M059J (cell line): ENCODE results near the gene GLG1. TPM values are rescaled to one million over a fixed set of nuclear protein-coding genes. Genes with fewer than 3 reads are reported as not detected.

Experiments
- DNase-seq: peaks from one replicate; pipeline ENCODE4 v3.0.0-alpha.2; 2012; ENCODE audit warnings: low read depth
- total RNA-seq: library from RNA; depleted of rRNA; stranded (reverse); fragments of >200 nt; shearing (Covaris generic); gene quantifications from 2 replicates; pipeline ENCODE4 v1.2.3, GENCODE V29; 2014

GLG1 gene
- total RNA-seq, 1 experiment from 2014 or later, result 113 TPM

DNA sequence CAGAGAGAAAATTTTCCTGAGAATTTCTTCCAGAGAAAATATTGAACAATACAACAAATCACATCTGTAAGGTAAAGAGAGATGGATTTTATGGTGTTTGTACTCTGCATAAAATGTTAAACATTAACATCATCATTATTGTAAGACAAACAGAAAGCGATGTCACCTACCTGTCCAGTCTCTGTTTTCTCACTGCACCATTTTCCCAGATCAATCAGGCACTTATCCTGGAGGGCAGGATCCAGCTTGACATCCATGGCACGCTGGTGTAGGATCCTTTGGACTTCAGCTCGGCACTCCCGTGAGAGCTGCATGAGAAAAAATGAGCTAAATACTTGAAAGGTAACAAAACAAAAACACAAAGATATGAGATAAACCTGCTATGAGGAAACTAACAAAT is 129.7 kb downstream of the GLG1 start:
- DNase-seq, result no peak

DNA sequence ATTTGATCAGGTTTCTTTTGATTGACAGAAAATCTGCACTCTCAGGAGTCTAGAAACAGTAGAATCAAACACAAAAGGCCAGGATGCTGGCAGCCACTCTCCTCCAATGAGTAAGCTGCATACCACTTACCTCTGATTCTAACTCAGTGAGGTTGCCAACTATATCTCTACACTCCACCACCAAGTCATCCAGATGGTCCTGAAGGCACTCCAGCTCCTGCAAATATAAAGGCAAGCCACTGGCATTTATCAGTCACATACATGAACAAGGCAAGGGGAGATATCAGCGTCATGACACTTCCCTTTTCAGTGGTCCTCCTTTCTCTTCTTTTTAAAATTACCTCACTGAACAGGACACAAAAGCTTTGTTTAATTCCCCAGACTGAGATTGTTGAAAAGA is 132.5 kb downstream of the GLG1 start:
- no peak for DNase-seq

DNA sequence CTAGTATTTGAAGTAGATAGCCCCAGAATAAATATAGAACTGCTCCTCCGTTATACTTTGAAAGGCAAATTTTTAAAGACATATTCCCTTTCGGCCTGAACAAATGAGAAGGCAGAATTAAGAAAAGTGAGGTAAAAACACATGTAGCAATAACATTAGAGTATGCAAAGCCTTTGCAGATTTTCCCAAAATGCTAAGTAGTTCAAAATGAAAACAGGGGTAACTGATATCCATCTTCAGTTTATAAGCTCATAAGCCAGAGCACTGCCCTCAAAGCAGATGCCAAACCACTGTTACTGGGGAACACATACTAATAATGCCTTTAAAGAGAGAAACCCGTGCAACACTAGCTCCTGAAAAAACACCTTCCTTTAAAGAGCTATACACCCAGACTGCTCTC is 134.4 kb downstream of the GLG1 start:
- DNase-seq, result no peak

DNA sequence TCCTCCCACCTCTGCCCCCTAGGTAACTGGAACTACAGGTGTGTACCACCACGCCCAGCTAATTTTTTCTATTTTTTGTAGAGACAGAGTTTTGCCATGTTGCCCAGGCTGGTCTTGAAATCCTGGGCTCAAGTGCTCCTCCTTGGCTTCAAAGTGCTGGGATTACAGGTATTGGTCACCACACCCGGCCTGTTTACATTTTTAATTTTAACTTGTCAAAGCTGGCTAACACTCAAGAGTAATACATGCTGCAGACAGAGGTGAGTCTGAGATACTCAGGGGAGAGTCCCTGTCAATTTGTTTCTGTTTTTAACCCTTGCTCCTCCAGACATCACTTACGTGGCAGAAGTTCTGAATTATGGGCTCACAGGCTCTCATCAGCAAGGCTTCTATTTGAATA is 134.9 kb downstream of the GLG1 start:
- DNase-seq, result no peak

DNA sequence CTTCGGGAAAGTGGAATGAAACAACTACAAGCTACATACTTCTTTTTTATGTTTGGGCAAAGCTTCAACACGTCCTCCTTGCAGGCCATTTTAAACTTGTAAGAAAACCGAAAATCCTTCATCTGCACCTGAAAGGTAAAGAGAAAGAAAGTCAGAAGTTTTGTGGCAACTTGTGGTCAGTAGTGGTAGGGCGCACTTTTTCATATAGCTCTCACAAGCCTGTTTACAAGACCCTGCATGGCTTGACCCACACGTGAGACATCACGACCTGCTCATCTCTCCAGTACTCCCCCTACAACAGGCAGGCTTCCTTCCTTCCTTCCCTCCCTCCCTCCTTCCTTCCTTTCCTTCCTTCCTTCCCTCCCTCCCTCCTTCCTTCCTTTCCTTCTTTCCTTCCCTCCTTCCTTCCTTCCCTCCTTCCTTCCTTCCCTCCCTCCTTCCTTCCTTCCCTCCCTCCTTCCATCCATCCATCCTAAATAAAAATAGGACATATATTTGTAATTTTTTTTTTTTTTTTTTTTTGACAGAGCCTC is 136.9 kb downstream of the GLG1 start:
- DNase-seq, result no peak

DNA sequence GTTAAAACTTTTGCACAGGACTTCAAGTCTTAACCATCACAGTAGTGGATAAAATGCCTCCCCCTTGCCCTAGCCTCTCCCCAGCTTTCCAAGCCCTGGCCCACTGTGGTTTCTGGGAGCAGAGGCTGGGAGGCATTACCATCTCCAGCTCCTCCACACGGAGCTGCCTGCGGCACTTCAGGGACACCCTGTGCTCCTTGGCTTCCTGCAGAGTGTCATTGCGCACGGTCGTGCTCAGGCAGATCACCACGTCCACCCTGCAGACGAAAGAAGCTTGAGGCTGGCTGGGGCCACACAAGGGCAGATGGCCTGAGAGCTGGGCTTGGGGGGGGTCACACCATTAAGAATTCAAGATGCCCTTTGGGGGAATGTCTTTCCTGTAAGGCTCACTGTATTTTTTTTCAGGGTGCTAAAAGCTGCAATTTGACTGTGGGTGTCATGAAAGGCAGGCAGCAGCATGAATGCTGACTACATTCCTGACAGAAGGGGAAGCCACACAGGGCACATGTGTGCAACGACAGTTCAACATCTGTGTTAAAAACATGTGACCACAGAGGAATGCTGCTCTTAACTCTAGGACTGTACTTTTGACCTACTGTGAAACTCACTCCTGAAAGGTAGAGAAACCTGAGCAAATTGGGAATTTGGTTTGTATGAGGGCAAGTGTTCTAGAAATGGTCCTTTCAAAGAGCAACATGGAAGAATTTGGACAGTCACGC is 137.9 kb downstream of the GLG1 start:
- DNase-seq, result no peak

DNA sequence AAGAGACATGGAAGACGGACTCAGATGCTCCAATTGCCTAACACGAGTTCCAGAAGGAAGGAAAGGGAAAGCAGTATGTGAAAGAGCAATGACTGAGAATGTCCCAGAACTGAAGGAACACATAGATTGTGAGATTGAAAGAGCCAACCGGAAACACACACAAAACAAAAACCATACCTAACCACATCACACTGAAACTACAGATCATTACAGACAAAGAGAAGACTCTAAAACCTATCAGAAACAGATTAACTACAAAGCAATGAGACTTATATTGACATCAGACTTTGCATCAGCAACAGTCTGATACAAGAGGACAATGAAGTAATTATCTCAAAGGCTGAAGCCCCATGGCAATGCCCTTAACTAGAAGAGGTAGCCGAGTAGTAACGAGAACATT is 140.0 kb downstream of the GLG1 start:
- no peak for DNase-seq

DNA sequence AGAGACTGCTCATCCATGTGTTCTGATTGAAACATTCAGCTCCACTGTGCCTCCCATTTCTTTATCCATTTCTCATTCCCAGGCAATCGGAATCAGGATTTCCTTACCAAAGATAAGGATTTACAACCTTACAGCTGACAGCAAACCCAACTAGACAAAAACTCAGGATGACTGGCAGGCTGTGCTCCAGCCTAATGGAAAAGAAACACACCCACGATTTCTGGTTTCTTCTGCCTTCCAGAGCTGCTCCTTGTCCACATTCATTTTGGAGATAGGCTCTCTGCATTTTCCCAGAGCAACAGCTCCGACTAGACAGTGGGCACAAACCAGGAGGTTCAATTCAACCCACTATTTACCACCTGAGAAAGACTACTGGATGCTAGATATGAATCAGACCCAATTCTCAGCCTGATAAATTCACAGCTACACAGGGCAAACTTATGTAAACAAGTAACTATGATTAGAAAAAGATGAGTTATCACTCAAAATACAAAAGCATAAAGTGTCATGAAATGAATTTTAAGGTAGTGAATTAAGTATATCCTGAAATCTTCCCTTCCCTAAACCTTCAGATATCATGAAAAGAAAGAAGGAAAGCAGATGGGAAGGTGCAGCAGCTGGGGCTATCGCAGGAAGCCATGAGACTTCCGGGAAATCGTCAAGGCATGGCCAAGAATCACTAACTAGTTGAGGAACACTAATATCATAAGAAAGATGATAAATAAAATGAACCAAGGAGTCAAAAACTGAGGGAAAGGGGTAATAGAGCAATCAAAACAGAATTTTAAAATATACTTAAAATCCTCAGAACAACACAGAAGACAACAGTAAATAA is 140.8 kb downstream of the GLG1 start:
- DNase-seq, result no peak

DNA sequence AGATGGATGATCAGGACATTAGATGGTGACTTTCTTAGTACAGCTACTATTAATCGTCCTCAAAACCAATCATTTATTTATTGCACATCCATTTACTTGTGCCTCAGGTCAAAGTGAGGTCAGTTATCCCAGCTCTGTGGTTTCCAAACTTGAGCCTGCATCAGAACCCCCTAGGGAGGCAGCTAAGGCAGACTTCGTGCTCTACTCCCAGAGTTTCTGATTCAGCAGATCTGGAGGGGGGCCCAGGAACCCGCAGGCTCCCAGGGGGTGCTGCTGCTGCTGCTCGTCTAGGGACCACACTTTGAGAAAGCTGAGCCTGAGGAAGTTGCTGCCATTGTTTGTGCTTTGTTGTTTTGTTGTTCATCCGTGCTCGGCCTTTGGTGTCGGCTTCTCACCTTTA is 141.6 kb downstream of the GLG1 start:
- no peak for DNase-seq

DNA sequence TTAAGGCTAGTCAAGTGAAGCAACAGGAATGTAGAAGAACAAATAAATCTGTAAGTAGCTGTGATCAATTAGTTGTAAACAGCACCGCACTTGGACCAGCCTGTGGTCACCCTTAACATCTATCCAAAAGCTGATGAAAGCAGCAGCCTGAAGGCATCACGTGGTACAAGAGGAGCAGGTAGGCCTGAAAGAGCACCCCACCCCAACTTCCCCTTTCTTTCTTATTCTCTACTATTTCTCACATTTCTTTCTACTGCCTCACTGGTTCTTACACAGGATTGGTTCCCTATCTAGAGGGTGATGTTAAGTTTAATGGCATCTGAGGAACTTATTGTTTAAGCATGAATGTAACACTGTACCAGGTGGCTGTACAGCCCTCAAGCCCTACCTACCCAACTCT is 143.0 kb downstream of the GLG1 start:
- DNase-seq, result no peak

DNA sequence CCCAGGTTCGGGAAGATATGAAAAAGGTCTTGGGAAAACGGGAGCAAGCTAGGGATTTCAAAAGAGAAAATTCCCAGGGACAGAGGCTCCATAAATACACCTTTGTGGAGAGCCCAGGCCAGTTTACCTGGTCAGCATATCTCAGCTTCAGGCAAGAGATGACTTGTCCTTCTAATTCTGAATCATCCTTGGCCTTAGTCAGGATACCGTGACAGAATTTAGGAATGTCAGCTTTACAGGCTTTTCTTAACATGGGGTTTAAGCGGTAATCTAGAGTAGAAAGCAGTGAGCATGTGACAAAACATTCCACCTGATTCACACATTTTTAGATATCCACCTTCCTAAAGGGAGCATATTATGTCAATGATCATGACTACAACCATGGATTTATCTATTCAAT is 144.6 kb downstream of the GLG1 start:
- DNase-seq, result peak; percentile 55

DNA sequence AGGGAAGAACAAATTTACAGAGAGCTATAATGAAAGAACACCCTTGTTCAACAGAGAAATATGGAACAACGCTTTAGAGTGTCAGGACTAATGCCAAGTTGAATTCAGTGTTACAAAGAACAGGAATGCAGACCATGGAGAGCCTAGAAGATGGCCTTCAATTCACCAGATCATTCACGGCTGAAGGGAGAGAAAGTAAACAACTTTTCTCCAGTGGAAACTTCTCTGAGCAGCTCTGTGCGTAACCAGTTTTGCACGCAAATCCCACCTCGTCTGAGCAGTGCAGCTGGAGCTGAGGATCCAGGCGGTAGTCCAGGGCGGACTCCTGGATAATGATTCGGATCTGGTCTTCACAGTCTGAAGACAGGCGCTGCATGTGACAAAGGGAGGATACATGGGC is 145.1 kb downstream of the GLG1 start:
- no peak for DNase-seq

DNA sequence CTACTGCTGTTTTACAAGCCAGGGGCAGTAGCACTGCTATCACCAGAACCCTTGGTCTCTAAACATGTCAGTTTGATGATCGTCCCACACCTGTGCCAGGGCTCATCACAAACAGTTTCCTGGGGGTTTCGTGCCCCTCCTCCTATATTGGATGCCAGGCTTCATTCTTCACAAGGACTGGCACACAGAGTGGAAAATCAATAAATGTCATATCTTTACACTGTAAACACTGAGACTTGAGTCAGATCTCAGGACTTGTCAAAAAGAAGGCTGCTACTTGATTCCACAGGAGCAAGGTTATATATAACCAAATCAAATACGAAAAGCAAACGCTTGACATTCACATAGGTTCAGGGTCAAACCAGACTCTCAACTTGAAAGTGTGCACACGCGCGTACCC is 146.4 kb downstream of the GLG1 start:
- no peak for DNase-seq

DNA sequence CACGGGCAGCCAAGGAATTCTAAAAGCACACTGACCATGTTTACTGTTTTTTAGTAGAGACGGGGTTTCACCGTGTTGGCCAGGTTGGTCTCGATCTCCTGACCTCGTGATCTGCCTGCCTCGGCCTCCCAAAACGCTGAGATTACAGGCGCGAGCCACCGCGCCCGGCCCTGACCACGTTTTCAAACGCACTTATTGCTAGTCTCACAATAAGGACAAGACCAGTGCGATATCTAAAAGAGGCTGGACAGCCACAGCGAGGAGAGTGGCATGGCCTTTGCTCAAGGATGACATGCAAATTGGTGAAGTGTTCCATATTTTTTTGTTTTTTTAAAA is 150.7 kb downstream of the GLG1 start:
- no peak for DNase-seq

DNA sequence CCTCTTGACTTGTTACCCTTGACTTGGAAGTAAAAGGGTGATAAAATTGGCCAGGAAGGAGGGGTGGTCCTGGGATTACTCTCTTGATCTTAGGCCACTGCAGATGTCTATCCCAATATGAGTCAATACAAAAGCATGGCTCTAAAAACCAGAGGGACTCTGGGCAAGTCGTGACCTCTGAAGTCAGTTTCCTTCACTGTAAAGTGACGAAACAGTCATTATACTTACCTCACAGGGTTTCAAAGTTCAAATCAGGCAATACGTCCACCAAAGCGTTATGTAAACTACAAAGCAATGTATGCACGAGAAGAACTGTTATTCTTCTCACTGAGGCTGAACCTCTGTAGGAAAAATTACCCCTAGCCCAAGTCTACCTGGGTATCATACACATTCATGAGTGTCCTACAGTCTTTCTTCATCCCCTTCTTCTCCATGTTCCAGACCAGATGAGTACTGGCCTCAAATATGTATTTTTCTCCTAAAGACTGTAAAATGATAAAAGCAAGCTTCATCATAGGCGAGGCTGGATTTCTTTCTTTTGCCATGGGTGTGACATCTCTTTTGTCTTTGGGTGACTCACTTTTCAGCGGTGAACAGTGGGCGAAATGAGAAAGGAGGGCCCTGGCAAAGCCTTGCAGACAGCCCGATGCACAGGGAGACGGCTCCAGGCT is 151.2 kb downstream of the GLG1 start:
- DNase-seq, result peak; percentile 71

DNA sequence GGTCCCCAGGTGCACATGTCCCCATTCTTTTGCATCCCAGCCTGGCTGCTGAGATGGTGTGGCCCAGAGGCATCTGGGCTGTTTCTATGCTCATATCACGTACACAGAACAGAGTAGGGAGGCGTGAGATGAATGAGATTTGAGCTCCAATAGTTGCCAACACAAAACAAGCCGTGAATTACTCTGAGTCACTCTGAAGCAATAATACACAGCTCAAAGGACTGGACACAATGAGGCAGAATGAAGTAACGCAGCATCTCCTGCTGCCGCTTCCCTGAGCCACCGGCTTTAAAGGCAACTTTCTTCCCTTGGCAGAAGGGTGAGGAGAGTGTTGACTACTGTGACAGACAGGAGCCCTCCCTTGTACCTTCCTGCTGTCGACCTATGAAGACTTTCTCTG is 151.7 kb downstream of the GLG1 start:
- DNase-seq, result peak; percentile 75

DNA sequence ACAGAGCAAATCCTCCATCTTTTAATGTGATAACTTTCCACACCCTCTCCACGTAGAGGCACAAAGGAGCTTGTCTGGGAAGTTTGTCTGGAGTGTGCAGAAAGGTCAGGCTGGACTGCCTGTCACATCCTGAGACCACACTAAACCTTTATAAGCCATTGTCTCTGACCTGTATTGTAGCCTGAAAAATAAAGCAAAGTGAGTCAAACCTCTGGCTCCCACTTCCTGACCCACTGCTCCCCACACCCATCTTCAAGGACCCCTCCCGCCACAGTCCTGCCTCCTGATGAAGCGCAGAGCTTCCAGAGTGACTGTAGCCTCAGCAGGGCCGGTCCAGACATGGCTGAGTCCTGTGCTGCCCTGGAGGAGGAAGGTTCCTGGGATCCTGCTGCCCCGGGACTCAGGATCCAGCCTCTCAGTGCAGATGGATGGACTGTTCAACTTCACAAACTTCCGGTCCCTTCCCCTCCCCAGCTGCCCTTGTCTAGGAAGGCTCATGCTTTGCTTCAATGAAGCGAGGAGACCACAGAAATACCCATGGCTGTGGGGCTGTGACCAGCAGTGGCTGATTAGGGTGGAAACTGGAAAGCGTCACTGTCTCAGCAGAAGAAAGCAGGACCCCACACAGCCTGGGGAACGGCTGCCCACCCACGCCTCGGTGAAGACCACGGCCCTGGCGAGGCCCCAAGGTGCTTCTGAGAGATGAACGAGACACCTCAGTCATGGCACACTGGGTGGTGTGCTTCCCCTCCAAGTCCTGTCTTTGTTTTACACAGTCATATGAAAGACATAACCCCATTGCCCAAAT is 154.8 kb downstream of the GLG1 start:
- no peak for DNase-seq

DNA sequence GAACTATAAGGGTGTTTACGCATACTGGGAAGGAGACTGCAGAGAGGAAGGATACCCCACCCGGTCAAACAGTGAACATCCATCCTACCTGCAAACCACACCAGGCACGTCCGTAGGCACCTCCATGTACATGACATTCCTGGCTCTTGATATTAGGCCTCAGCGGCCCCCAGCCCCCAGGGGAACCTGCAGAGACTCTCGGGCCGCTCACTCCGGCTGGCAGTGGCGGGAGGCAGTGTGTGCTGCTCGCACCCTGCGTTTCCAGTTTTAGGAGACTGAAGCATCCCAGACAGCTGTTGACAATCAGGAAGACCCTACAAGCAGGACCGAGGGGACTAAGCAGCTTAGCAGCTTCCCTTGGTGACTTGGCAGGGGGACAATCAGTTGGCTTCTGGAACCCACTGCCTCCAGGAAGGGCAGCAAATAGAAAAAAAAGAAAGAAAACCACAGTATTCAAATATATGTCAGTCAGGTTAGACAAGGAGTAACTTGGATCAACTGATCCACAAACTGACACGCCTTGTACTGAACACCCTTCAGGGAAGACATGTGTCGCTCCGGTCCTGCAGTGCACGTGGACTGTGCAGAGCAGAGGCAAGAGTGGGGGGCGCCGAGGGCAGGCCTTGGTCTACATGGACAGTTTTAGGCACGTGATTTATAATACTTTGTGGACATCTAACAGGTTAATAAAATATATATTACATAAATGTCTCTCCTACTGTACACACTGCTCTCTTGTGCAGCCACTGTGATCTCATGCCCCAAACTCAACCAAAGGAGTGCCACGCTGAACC is 155.8 kb downstream of the GLG1 start:
- no peak for DNase-seq

DNA sequence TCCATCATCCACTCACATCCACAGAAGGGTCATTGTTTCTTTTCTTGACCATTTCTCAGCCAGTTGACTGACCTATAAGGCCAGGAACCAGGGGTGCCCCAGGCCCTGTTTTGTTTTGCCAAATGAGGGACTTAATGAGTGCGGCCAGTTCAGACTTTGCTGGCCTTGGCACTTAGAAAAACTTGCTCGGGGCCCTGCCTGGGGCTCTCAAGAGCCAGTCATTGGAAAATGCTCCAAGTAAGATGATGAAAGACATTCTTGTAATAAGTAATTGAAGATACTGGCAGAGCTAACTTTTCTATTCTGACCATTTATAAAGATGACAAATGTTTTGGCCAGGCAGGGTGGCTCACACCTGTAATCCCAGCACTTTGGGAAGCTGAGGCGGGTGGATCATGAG is 156.7 kb downstream of the GLG1 start:
- peak; percentile 26 for DNase-seq

DNA sequence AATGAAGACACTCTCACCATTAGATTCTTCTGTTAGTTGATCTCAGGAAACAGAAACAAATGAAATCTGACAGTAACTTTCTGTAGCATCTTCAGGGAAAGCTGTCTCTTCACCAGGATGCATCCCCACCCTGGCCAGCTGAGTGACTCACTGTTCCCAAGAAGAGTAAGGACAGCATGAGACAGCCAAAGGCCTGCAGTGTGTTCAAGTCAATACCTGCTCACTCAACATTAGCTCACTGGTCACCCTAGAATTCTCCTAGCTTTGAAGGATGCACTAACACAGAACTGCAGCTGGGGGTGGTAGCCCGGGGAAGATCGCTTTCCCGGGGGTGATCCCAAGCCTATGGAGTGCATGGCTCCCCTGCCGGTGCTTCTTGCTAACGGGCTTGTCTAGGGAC is 157.4 kb downstream of the GLG1 start:
- DNase-seq, result peak; percentile 85

DNA sequence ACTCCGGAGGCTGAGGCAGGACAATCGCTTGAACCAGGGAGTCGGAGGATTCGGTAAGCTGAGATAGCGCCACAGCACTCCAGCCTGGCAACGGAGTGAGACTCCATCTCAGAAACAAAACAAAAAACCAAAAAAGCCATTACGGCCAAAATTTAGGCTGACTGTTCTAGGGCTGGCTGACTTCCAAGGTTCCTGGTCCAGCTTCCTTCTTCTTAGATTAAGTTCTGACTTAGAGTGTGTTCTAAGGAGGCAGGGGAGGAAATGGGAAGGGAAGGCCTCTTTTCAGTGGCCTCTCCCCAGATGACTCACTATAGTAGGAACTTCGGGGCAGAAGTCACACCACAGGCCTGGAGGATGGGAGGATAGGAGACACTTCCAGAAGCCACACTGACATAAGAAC is 157.9 kb downstream of the GLG1 start:
- peak; percentile 96 for DNase-seq
